Panc1 (cell line): Measurements from ENCODE around the gene RARA.

Experiments
- CTCF ChIP-seq: fragments of 450-650 bp; IDR thresholded peaks from 2 replicates; pipeline ENCODE4 v1.5.1; 2017; ENCODE audit warnings: mild to moderate bottlenecking
- POLR2AphosphoS5 ChIP-seq: IDR thresholded peaks from 2 replicates; pipeline ENCODE4 v1.6.1; 2012; ENCODE audit warnings: mild to moderate bottlenecking, low read depth, low read length, moderate library complexity
- REST ChIP-seq, 2 experiments: IDR thresholded peaks; 2 replicates each; pipeline ENCODE4 v1.6.1; 2011 to 2012; ENCODE audit warnings: low read depth in 2 of 2, control low read depth in 1 of 2, low read length in 1 of 2, mild to moderate bottlenecking in 1 of 2, moderate library complexity in 1 of 2; ENCODE audit not compliant: insufficient read depth in 1 of 2
- SIN3A ChIP-seq: IDR thresholded peaks from 2 replicates; pipeline ENCODE4 v1.6.1; 2012; ENCODE audit warnings: low read depth, mild to moderate bottlenecking, low read length, moderate library complexity, borderline replicate concordance; ENCODE audit not compliant: insufficient read depth
- TCF7L2 ChIP-seq: IDR thresholded peaks from 2 replicates; pipeline ENCODE4 v1.6.1; 2011; ENCODE audit warnings: mild to moderate bottlenecking, low read depth, low read length, inconsistent platforms

- TF ChIP-seq CTCF, result no peak
- TF ChIP-seq POLR2AphosphoS5, result no peak
- no peak for TF ChIP-seq SIN3A
- no peak for TF ChIP-seq REST (IDR thresholded peaks at IDR 0.05; ENCODE audit: insufficient read depth in 1 of 2, low read depth in 2 of 2, low read length in 1 of 2)
- TF ChIP-seq TCF7L2, result no peak
Observed at GRCh38 chr17:40298726-40299125, 10.3 kb upstream of the RARA start.
